CD4-positive, alpha-beta T cell treated with Interleukin-2 at 100 ng/mL for 4 hours (primary cell): ENCODE measurements around the gene ROR2.
A peak's percentile ranks its signal among the peaks of the same experiment; 100 is the strongest.
"Not testable (repeated sequence)": the region's sequence is repeated elsewhere in the genome, so short reads cannot be mapped to it uniquely, and the experiment has no call there.

ENCODE experiments used
- DNase-seq: peaks from one replicate; pipeline ENCODE4 v3.0.0-alpha.2; 2020; ENCODE audit warnings: low spot score

ROR2 gene

DNA sequence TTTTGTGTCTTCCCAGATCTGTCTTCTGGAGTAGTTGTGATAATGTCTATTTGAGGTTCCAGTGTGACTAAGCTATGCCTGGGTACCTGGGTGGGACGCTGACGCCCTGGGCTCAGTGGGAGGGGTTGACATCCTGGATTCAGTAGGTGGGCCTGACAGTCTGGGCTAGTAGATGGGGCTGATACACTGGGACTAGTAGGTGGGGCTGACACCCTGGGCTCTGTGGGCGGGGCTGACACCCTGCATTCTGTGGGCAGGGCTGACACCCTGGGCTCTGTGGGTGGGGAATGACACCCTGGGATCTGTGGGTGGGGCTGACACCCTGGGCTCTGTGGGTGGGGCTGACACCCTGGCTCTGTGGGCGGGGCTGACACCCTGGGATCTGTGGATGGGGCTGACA lies 153.5 kb downstream of the ROR2 start:
- DNase-seq = peak; percentile 38

DNA sequence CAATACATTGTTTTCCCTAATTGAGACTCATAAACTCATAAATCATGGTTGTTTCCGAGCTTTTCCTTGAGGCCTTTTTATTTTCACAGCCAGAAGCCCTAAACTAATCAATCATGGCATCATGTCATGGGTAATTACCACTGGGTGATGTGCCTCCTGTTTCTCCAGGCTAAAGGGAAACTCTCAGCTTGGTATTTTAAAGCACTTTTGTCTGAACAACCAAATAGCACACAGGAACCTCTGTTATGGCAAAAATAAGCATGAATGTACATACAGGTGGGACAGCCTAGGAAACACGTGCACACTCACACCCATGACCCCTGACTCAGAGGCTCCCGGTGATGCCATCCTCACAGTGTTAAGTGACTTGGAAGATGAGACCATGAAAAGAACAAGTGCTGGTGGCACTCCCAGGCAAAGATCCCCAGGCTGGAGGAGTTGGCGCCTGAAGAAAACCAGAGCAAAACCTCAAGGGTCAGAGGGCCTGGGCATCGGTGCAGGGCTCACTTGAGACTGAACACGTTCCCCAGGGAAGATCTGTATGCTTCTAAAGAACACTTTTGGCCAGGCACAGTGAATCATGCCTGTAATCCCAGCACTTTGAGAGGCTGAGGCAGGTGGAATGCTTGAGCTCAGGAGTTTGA lies 154.3 kb downstream of the ROR2 start:
- DNase-seq = no peak

DNA sequence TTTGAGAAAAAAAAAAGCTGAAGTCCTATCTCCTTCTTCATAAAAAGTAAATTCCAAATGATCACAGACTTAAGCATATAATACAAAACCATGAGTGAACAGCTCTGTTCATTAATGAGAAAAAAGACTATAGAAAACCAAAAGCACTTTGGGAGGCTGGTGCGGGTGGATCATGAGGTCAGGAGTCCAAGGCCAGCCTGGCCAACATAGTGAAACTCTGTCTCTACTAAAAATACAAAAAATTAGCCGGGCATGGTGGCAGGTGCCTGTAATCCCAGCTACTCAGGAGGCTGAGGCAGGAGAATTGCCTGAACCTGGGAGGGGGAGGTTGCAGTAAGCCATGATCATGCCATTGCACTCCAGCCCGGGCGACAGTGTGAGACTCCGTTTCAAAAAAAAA lies 156.7 kb downstream of the ROR2 start:
- not testable (repeated sequence) for DNase-seq

DNA sequence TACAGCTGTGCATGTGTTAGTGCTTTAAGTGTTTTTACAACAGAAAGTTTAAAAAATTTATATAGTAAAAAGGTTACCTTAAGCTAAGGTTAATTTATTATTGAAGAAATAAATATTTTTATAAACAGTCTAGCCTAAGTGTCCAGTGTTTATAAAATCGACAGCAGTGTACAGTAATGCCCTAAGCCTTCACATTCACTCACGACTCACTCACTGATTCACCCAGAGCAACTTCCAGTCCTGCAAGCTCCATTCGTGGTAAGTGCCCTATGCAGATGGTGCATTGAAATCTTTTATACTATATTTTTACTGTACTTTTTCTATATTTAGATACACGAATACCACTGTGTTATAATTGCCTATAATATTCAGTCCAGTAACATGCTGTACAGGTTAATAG lies 159.1 kb downstream of the ROR2 start:
- no peak for DNase-seq

DNA sequence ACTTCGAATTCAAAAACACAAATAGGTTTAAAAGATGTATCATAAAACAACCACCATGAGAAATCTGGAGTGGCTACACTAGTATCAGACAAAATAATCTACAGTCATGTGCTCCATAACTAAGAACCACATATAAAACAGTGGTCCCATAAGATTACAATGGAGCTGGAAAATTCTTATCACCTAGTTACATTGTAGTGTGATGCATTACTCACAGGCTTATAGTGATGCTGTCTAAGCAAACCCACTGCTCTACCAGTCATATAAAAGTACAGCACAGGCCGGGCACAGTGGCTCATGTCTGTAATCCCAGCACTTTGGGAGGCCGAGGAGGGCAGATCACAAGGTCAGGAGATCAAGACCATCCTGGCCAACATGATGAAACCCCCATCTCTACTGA lies 160.1 kb downstream of the ROR2 start:
- DNase-seq = no peak

DNA sequence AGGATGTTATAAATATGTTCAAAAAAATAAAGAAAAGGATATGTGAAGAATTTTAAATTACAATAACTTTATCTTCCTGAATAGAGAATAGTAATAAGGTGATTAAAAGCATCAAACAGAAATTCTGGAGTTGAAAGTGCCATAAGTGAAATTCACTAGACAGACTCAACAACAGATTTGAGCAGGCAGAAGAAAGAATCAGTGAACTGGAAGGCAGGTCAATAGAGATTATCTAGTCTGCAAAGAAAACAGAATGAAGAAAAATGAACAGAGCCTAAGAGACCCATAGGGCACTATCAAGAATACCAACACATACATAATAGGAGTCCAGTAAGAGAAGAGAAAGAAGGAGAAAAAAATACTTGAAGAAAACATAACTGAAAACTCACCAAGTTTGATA lies 162.1 kb downstream of the ROR2 start:
- DNase-seq = no peak

DNA sequence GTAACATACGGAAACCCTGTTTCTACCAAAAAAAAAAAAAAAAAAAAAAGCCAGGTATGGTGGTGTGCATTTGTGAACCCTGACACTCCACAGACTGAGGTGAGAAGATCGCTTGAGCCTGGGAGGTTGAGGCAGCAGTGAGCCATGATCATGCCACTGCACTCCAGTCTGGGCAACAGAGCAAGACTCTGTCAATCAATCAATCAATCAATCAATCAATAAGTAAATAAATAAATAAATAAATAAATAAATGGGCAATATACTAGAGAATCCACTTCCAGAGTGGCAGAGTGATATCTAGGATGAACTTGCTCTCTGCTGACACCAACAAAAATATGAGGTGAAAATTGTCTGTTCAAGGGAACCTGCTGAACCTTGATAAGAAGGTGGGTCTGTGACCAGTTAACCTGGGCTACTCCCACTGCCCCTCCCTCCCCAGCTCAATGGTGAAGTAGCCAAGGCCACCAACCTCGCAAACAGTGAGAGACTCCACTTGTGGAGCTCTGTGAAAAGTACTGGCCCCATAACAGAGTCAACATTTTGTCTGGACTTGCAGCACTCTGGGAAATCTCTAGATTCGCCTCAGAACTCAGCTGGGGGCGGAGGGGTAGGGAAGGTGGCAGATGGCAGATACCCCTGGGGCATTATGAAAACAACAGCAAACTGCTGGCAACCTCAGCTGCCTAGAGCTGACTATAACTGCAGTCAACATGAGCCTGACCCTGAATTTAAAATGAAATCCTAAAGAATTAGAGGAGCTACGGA lies 163.7 kb downstream of the ROR2 start:
- DNase-seq = no peak

DNA sequence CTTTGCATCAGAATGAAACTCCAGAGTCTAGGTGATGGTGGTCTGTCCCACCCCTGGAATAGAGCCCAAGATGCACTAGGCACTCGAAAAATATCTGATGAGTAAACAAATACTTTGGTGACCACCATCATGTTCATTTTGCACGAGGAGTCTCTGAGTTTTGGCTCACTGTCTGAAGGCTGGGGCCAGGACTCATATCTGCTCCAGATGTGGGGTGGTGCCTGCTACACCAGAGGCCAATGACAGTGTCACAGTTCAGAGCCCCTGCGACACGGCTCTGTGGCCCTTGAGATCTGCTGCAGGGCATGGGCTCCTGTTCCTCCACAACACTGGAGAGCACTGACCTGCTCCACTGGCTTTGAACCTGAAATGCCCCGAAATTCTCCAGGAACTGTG lies 164.6 kb downstream of the ROR2 start:
- DNase-seq = no peak

DNA sequence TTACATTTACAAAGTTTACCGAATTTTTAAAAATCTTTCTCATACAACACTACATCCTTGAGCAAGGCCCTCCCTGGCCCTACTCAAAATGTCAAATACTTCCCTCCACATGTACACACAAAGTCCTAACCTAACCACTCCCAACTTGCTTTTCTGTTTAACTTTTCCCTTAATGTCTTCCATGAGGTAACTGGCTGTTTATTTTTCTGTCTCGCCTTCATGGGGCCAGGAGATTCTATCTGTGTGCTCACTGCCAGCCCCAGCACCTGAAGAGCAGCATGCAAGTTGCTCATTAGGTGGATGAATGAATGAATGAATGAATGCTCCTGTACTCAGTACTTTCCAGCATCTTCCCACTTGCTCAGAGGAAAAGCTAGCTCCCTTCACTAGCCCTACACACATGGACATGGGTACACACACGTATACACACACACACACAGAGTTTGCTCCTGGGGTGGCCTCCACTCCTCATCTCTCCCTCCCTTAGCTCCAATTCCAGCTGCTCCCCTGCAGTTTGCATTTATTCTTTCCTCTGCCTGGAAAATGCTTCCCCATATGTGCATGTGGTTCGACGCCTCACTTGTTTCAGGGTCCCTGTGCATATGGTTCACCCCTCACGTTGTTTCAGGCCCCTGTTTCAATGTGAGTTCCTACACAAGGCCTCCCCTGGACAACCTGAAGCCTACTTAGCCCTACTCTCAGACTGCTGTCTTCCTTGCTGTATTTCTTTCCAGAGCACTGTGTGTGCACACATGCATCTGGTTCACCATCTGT lies 165.2 kb downstream of the ROR2 start:
- no peak for DNase-seq

DNA sequence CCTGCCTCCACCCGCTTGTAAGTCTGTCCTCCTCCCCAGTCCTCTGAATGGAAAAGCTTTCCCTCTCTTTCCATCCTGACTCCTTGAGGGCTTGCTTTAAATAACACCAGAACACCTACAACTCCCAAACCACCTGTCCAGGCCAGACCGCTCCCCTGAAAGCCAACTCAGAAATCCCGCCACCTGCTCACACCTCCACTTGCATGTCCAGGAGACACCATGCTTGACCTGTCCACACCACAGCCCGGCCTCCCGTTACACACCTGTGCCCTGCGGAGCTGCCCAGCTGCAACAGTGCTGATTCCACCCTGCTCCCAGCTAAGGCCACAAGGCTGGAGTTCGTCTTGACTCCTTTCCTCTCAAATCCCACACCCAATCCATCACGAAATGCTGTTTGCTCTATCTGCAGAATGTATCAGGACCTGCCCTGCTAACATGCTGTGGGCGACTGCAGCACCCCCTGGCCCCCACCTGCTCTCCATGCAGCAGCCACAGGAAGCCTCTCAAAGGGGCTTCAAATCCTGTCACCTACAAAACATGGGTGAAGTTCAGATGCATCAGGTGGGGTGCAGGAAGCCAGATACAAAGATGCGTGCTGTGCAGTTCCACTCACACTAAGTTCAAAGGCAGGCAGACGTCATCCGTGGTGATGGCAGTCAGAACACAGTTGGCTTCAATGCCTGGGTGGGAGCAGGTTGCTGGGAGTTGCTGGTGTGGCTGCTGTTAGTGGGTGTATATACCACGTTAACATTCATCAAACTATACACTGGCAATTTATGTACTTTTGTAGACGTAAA lies 166.0 kb downstream of the ROR2 start:
- DNase-seq = no peak

DNA sequence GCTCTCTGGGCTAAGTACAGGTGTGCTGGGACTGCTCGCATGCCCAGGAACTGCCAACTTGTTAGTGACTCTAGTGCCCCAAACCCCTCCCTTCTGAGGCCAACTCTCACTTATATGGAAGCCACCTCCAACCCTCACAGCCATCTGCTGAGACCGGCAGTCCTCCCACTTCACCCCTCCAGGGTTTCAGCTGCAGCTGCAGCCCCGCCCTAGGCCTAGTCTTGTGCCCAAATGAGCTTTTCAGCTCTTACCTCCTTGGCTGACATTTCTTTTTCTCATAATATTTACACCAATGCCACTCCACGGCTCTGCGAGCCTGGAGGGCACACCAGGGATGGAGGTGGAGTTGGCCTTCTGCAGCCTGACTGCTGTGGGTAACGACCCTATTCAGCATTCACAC lies 166.6 kb downstream of the ROR2 start:
- DNase-seq = no peak

DNA sequence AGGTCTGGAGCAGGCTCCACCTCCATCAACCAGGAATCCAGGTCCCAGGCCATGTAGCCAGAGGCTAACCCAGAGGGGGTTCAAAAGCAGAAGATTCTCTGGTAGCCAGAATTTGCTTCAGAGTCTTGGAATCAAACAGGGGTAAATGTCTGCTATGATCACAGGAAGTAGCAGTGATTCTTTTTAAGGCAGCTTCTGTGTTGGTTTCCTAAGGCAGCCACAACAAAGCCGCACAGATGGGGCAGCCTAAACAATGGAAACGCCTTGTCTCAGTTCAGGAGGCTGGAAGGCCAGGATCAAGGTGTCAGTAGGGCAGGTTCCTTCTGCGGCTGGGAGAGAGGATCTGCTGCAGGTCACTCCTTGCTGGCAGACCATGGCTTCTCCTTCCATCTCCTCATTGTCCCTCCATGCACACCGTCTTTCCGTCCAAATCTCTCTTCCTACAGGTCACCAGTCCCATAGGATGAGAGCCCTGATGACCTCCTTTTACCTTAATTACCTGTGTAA lies 167.3 kb downstream of the ROR2 start:
- no peak for DNase-seq

DNA sequence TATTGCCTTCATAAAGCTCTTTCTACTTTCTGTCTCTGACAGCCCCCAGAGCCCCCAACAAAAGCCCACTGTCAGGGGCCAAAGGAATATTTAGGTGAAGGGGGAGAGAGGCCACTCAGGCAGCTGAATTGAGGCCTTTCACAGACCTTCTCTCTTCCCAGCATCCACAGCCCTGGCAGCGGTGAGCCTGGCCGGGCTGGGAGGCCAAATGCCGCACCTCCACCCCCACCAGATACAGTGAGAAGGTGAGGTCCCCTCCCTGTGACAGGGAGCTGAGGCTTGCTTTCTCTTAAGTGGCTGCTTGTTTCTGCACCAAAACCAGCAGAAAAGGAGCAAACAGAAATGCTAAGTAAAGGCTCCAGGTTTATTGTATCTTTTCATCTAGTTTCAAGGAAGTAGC lies 168.1 kb downstream of the ROR2 start:
- no peak for DNase-seq

DNA sequence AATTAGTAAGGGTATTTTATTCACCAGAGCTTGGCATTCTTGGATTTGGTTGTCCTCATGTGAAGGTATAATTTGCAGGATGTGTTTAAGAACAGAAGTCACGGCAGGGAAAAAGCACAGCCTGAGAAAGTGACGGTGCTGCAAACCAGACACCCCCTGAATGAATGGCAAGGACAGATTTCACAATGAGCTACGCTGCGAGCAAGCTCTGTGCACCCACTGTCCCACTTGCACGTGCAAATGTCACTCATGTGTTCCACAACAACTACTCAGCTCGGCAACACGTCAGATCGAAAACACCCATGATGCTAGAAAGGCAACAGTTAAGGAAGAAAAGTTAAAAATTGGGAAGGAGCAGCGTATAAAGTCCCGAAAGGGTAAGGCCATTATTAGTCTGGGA lies 168.9 kb downstream of the ROR2 start:
- no peak for DNase-seq

DNA sequence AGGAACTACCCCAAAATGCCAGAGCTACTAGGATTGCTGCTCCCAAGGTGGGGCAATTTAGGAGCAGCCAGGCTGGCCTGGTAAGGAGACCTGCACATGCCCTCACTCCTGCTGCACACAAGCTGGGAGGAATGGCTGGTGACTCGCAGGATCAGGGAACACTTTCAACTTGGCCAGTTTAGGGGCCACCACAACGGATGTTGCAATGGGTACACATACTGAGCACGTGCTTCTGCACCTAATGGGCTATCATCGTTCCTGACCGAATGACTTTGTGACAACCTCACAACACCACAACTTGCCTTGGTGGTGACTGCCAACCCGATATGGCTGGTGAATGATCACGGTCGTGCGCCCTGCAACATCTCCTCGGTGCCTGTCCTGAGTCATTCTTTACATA lies 172.0 kb downstream of the ROR2 start:
- no peak for DNase-seq

DNA sequence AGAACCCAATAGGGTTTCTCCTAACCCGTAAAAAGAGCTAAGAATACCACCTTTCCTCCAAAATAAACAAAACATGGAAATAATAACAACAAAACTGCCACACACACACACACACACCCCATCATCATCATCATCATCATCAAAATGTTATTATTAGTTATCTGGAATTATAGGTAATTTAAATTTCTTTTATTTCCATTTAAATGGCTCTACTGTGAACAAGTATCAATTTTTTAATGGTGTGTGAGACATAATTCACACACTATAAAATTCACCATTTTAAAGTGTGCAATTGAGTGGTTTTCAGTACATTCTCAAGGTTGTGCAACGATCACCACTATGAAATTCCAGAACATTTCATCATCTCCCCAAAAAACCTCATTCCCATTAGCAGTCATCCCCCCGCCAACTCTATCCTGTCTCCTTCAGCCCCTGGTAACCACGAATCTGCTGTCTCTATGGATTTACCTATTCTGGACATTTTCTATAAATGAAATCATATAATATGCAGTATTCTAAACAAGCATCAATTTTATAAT lies 172.7 kb downstream of the ROR2 start:
- no peak for DNase-seq

DNA sequence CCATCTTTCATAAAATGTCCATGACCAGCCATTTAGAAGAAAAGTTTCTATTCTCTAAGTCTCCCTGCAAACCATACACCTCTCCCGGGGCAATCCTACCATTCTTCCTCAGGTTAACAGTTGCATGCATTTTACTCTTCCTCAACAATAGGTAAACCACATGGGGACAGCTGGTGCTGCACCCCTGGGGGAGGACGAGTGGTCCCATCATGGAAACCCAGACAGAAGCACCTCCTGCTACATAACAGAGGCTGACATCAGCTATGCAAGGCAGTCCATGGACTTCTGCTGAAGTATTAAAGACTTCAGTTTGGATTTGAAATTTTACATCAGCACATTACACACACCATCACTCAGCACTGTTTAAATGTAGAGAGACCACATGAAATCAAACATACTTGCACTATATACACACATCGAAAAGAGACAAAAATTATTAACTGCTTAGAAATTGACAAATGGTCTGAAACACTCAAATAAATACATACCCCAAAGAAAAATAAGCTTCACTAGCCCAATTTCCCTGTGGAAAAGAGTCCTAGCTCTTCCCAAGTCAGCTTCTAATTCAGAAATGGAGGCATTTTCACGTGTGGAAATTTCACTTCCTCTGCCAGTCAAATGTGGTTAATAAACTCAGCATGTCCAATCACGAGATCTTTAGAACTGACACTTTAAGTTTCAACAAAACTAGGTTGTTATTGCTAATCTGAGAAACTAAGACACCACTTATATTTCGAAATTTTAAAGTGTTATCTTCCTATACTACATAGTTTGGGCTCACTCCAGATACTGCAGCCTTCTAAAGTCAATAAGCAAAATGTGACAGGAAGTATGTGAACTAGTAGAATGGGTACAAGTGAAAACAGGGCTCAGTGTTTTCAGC lies 173.4 kb downstream of the ROR2 start:
- DNase-seq = no peak

DNA sequence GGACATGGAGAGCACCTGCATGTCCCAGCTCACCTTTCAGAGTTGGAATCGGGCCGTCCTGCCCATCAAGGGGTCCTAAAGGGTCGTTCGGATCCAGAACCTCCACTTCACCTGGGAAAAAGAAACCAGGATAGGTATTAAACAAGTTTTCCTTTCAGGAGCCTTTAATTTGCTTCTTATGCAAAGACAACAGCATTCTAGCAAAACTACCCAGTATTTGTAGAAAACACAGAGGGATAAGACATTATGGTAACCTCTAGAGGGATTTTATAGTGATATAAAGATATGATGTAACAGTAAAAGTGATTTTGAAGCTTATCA lies 174.4 kb downstream of the ROR2 start:
- DNase-seq = no peak

DNA sequence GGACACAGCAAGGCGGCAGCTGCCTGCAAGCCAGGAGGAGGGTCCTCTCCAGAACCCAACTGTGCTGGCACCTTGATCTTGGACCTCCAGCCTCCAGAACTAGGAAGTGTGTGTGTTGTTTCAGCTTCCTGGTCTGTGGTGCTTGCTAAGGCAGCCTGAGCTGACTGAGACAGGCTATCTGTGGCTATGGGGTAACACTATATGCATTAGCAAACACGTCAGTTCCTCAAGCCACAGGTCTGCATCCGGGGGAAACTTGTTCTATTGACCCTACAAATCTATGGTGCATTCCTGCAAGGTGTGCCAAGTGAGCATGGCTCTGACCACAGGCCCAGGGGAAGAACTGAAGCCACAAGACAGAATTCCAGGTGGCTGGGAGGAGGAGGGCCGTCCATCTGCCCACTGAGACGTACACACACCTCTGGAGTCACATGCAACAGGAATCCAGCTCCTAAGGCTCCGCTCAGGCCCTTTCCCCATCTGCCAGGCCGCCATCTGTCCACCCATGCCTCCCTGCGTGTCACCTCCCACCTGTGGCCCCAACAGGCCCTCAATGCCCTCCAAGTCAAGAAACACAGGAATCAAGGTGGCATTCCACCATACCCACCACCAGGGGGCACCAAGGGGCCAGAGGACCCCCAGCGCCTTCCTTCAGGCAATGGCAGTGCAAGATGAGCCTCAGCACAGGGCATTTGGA lies 174.9 kb downstream of the ROR2 start:
- DNase-seq = peak; percentile 62

DNA sequence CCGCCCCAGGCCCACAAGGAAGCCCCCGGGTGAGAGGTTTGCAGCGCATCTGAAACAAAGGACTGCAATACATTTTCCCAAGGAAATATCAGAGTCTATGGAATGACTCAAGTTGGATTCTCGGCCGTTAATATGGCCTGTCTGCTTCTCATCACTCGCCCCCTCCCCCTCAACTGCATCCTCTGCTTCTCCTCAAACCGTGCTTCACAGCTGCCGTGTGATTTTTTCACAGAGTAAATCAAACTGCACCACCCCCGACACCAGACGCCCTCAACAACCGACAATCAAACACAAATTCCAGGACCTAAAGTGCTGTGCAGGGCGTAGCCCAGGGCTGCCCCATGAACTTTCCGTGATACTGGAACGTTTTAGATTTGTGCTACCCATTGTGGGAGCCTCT lies 176.9 kb downstream of the ROR2 start:
- DNase-seq = no peak
